T-cell (primary cell): Measurements from ENCODE around the gene PLAAT2. TPM values are rescaled to one million over a fixed set of nuclear protein-coding genes. Genes with fewer than 3 reads are reported as not detected.

Experiments
- ATAC-seq, 4 experiments: fragments of 200-7000 bp in 3 of 4; fragments of 150-1000 bp in 1 of 4; cut with Tn5 transposase; replicated peaks in 1 of 4; 1 replicate in 3 of 4; 2 replicates in 1 of 4; pipeline ENCODE4 v1.10.0; 2021; ENCODE audit warnings: moderate library complexity in 3 of 4, mild to moderate bottlenecking in 2 of 4, moderate number of reproducible peaks in 1 of 4
- CTCF ChIA-PET, 2 donors: fragments of 300-600 bp; sonication (Branson Sonifier 250); formaldehyde crosslinking; loops; one replicate each; lab custom pipeline; 2022; ENCODE audit warnings: antibody characterized with exemption in 2 of 2; lab: Charles Lee
- POLR2A ChIA-PET, 2 donors: fragments of 300-600 bp; sonication (Branson Sonifier 250); formaldehyde crosslinking; loops; one replicate each; lab custom pipeline; 2022; ENCODE audit warnings: antibody characterized with exemption in 2 of 2; lab: Charles Lee
- DNase-seq, 35 experiments: peaks; one replicate each; pipeline versions ENCODE4 v3.0.0 to v3.0.0-alpha.2; 2013 to 2023
- H3K27ac ChIP-seq: one replicate; pipeline ENCODE4 v1.5.1; 2013; ENCODE audit warnings: low read length
- H3K27me3 ChIP-seq, 2 experiments: replicated peaks in 1 of 2; 1 replicate in 1 of 2; 2 replicates in 1 of 2; pipeline versions ENCODE4 v1.6.1 to v1.7.0; 2013; ENCODE audit warnings: low read length in 1 of 2, mixed read lengths in 1 of 2; ENCODE audit not compliant: control insufficient read depth in 2 of 2, insufficient read depth in 2 of 2; ENCODE audit errors: extremely low read depth in 1 of 2
- H3K36me3 ChIP-seq, 2 donors: 1 replicate in 1 of 2; 2 replicates in 1 of 2; pipeline versions ENCODE4 v1.6.1 to v1.7.0; 2013; ENCODE audit warnings: low read length in 1 of 2; ENCODE audit not compliant: control insufficient read depth in 2 of 2, insufficient read depth in 1 of 2; ENCODE audit errors: extremely low read depth in 1 of 2
- H3K4me1 ChIP-seq, 2 experiments: 1 replicate in 1 of 2; 2 replicates in 1 of 2; pipeline versions ENCODE4 v1.6.1 to v1.7.0; 2013; ENCODE audit warnings: low read length in 2 of 2, mixed read lengths in 1 of 2; ENCODE audit not compliant: insufficient read depth in 2 of 2, control insufficient read depth in 1 of 2; ENCODE audit errors: extremely low read depth in 1 of 2
- H3K4me3 ChIP-seq, 2 donors: 1 replicate in 1 of 2; 2 replicates in 1 of 2; pipeline versions ENCODE4 v1.5.1 to v1.7.0; 2013; ENCODE audit warnings: mild to moderate bottlenecking in 2 of 2, low read length in 1 of 2, moderate library complexity in 1 of 2; ENCODE audit not compliant: control insufficient read depth in 1 of 2; ENCODE audit errors: extremely low read depth in 1 of 2
- H3K9me3 ChIP-seq: 2 replicates; pipeline ENCODE4 v1.7.0; 2013
- H3K27ac Mint-ChIP-seq, 2 donors: one replicate each; pipeline ENCODE4 v1.8.0; 2020 to 2021; ENCODE audit warnings: mild to moderate bottlenecking in 2 of 2, mixed read lengths in 2 of 2
- H3K27me3 Mint-ChIP-seq, 2 donors: one replicate each; pipeline ENCODE4 v1.8.0; 2021 to 2022; ENCODE audit warnings: mixed read lengths in 2 of 2
- H3K36me3 Mint-ChIP-seq: one replicate; pipeline ENCODE4 v1.8.0; 2021; ENCODE audit warnings: mixed read lengths
- H3K4me1 Mint-ChIP-seq, 3 donors: one replicate each; pipeline ENCODE4 v1.8.0; 2020 to 2022; ENCODE audit warnings: mixed read lengths in 3 of 3, mild to moderate bottlenecking in 1 of 3
- H3K4me3 Mint-ChIP-seq, 3 donors: one replicate each; pipeline ENCODE4 v1.8.0; 2020 to 2022; ENCODE audit warnings: mild to moderate bottlenecking in 3 of 3, mixed read lengths in 3 of 3, moderate library complexity in 3 of 3
- H3K9me3 Mint-ChIP-seq, 3 donors: one replicate each; pipeline ENCODE4 v1.8.0; 2020 to 2022; ENCODE audit warnings: mixed read lengths in 3 of 3
- WGBS: methylation state at CpG from one replicate; pipeline ENCODE4 v1.1.5; 2013; ENCODE audit warnings: missing lambda C conversion rate; ENCODE audit not compliant: insufficient coverage; 5-methylcytosine and 5-hydroxymethylcytosine counted together
- total RNA-seq, 35 experiments: library from RNA in 6 of 35; stranded (reverse) in 6 of 35; fragments of 120-200 nt in 1 of 35; gene quantifications; one replicate each; pipeline versions ENCODE4 v1.2.1 to v1.2.4 and lab custom pipeline; 2013 to 2026

PLAAT2 gene
- total RNA-seq, 5 donors from 2014 or later (not counting 1 experiment from before 2014, with no cell fraction given): 0.51 to 0.53 TPM; not detected in 3

DNA sequence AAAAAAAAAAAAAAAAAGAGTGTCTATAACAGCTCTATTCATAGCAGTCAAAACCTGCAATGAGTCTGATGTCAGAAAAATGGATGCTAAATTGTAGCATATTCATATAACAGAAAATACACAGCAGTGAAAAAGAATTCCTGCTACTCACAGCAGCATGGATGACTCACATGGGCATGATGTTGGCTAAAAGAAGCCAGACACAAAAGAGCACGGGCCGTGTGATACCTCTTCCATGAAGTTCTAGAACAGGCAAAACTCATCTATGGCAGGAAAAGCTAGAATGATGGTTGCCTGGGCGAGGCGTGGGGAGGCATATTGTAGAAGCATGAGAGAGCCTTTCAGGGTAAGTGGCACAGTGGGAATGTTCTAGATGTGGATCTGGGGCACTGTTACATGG, 32.1 kb upstream of the PLAAT2 start:
- Histone ChIP-seq H3K36me3 (no peaks in the 10 kb centered on the region), H3K4me1 (no peaks in the 10 kb centered on the region), H3K4me3 (no peak overlapping the region), H3K27ac (no peak overlapping the region), H3K9me3 (no peaks in the 10 kb centered on the region), H3K27me3 (no peaks in the 10 kb centered on the region)
- no peak overlapping the region for H3K4me3 Mint-ChIP-seq
- H3K9me3 Mint-ChIP-seq: no peaks in the 10 kb centered on the region
- H3K4me1 Mint-ChIP-seq: peaks cover 0 to 15% (median 0%) of the 10 kb centered on the region in 3 donors
- CTCF ChIA-PET: no interaction called here
- DNase-seq (no peak), ATAC-seq (no peak)
- no peak overlapping the region for H3K27ac Mint-ChIP-seq
- POLR2A ChIA-PET: no interaction called here
- 83% methylated on average over 2 of the region's 4 CpGs for WGBS
- peaks cover 14% of the 10 kb centered on the region for H3K36me3 Mint-ChIP-seq
- H3K27me3 Mint-ChIP-seq: no peaks in the 10 kb centered on the region

DNA sequence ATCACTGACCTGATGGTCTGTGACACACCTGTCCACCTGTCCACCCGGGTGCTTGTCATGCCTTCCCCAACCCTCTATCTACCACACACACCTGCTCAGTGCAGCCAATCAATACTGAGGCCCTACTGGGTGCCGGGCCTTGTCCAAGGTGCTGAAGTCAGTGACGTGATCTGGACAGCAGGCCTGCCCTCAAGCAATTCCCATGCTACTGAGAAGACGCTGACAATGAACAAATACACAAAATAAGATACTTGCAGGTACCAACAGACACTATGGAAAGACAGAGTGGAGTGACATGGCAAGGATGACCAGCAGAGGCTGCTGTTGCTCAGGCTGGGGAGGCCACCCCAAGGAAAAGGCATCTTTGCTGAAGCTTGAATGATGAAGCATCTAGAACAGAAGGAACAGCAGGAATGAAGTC, 29.8 kb upstream of the PLAAT2 start:
- no peaks in the 10 kb centered on the region for H3K9me3 ChIP-seq
- H3K4me1 ChIP-seq: no peaks in the 10 kb centered on the region
- no peak overlapping the region for H3K4me3 Mint-ChIP-seq
- H3K9me3 Mint-ChIP-seq: no peaks in the 10 kb centered on the region
- peaks cover 0 to 8% (median 0%) of the 10 kb centered on the region in 3 donors for H3K4me1 Mint-ChIP-seq
- no peak for DNase-seq
- H3K27ac Mint-ChIP-seq: no peak overlapping the region
- peaks cover 23% of the 10 kb centered on the region for H3K36me3 Mint-ChIP-seq
- no peak overlapping the region for H3K27ac ChIP-seq
- no peak overlapping the region for H3K4me3 ChIP-seq
- WGBS: 66% methylated on average over 2 of the region's 4 CpGs
- no peak for ATAC-seq
- ChIA-PET CTCF (interaction anchor here in 1 of 2 donors (0.5 kb wide), 1 partner anchor 69 kb away, joined by 7 read pairs; no protein-coding TSS in a partner anchor), POLR2A (no interaction called here)
- no peaks in the 10 kb centered on the region for H3K36me3 ChIP-seq
- H3K27me3 ChIP-seq: no peaks in the 10 kb centered on the region
- no peaks in the 10 kb centered on the region for H3K27me3 Mint-ChIP-seq

GRCh38 chr11:63590024-63590788, 27.0 kb upstream of the PLAAT2 start:
- no peaks in the 10 kb centered on the region for H3K27me3 Mint-ChIP-seq
- peaks cover 0 to 3% (median 0%) of the 10 kb centered on the region in 3 donors for H3K9me3 Mint-ChIP-seq
- WGBS: 94% methylated on average over 15 of the region's 18 CpGs
- no peaks in the 10 kb centered on the region for H3K4me1 ChIP-seq
- POLR2A ChIA-PET: no interaction called here
- no peak overlapping the region for H3K27ac Mint-ChIP-seq
- ATAC-seq: no peak
- H3K36me3 Mint-ChIP-seq: peaks cover 31% of the 10 kb centered on the region
- H3K4me3 ChIP-seq: no peak overlapping the region
- no peak overlapping the region for H3K4me3 Mint-ChIP-seq
- no peaks in the 10 kb centered on the region for H3K36me3 ChIP-seq
- no peaks in the 10 kb centered on the region for H3K27me3 ChIP-seq
- H3K27ac ChIP-seq: no peak overlapping the region
- DNase-seq: no peak
- no peaks in the 10 kb centered on the region for H3K9me3 ChIP-seq
- CTCF ChIA-PET: no interaction called here
- peaks cover 0 to 8% (median 0%) of the 10 kb centered on the region in 3 donors for H3K4me1 Mint-ChIP-seq

GRCh38 chr11:63589000-63589399, 25.8 kb upstream of the PLAAT2 start:
- H3K27ac Mint-ChIP-seq: no peak overlapping the region
- H3K27me3 Mint-ChIP-seq: no peaks in the 10 kb centered on the region
- Histone ChIP-seq H3K27ac (no peak overlapping the region), H3K4me1 (no peaks in the 10 kb centered on the region), H3K9me3 (no peaks in the 10 kb centered on the region), H3K36me3 (no peaks in the 10 kb centered on the region), H3K27me3 (no peaks in the 10 kb centered on the region), H3K4me3 (no peak overlapping the region)
- DNase-seq (no peak), ATAC-seq (no peak)
- ChIA-PET POLR2A (no interaction called here), CTCF (no interaction called here)
- peaks cover 0 to 8% (median 0%) of the 10 kb centered on the region in 3 donors for H3K4me1 Mint-ChIP-seq
- no CpG with 5 or more reads among the region's 3 CpGs for WGBS
- peaks cover 28% of the 10 kb centered on the region for H3K36me3 Mint-ChIP-seq
- peaks cover 0 to 3% (median 0%) of the 10 kb centered on the region in 3 donors for H3K9me3 Mint-ChIP-seq
- H3K4me3 Mint-ChIP-seq: no peak overlapping the region

DNA sequence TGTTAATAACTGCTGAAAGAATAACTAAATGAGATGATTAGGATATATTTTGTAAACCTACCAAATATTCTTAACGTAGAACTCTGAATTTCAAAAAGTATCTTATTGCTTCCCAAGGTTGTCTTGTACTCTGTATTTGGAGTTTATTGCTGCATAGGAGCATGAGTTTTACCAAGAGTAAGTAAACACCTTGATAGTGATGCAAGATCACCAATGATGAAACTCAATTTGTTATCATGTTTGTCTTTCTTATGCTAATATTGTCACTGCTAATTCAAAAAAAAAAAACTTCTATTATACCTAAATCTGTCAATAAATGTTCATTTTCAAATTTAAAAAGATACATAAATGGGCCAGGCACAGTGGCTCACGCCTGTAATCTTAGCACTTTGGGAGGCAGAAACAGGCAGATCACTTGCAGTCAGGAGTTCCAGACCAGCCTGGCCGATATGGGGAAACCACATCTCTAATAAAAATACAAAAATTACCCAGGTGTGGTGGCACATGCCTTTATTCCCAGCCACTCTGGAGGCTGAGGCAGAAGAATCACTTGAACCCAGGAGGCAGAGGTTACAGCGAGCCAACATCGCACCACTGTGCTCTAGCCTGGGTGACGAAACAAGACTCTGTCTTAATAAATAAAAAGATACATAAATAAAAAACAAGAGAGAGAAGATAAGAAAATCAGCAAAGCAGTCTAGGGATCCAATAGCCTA, 23.4 kb upstream of the PLAAT2 start:
- CTCF ChIA-PET: no interaction called here
- H3K9me3 ChIP-seq: no peaks in the 10 kb centered on the region

DNA sequence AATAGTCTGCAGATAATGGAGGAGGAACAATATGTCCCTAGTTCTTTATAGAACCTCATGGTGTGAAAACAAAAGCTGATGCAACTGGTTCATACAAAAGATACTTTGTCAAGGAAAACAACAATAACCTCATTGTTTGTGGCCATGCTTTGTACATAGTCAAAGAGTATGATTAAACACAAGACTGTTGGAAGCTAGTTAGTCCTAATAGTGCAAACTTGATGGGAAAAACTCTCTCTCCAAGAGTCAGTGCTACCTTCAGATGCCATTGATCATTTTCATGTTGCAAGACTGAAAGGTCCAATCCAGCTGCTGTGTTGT, 20.1 kb upstream of the PLAAT2 start:
- Mint-ChIP-seq H3K27me3 (no peaks in the 10 kb centered on the region), H3K27ac (peak overlapping the region; percentile 47 to 59), H3K4me3 (no peak overlapping the region), H3K36me3 (peaks cover 27% of the 10 kb centered on the region), H3K9me3 (peaks cover 13 to 25% (median 13%) of the 10 kb centered on the region in 3 donors), H3K4me1 (peaks cover 12 to 20% (median 17%) of the 10 kb centered on the region in 3 donors)
- DNase-seq (no peak), ATAC-seq (no peak)
- Histone ChIP-seq H3K4me1 (peaks cover 2 to 12% of the 10 kb centered on the region in 2 experiments), H3K27ac (peak overlapping the region; percentile 35), H3K4me3 (no peak overlapping the region), H3K36me3 (no peaks in the 10 kb centered on the region), H3K9me3 (no peaks in the 10 kb centered on the region), H3K27me3 (no peaks in the 10 kb centered on the region)
- ChIA-PET POLR2A (interaction anchor here (0.6 to 1.0 kb wide), 2 partner anchors 47 kb away, joined by 3 to 4 read pairs; partner anchors contain the start of gene PLAAT4 (in 1 of the 2)), CTCF (no interaction called here)

More for the DNA sequence above, 23.4 kb upstream of the PLAAT2 start:
- Mint-ChIP-seq H3K36me3 (peaks cover 25% of the 10 kb centered on the region), H3K9me3 (peaks cover 6 to 10% (median 7%) of the 10 kb centered on the region in 3 donors), H3K4me1 (peaks cover 12 to 20% (median 17%) of the 10 kb centered on the region in 3 donors), H3K27me3 (no peaks in the 10 kb centered on the region), H3K27ac (no peak overlapping the region), H3K4me3 (no peak overlapping the region)
- H3K27me3 ChIP-seq: no peaks in the 10 kb centered on the region
- no peak overlapping the region for H3K27ac ChIP-seq
- H3K4me1 ChIP-seq: peaks cover 2 to 12% of the 10 kb centered on the region in 2 experiments
- no peak overlapping the region for H3K4me3 ChIP-seq
- DNase-seq (no peak), ATAC-seq (no peak)
- 100% methylated on average over 1 of the region's 6 CpGs for WGBS
- POLR2A ChIA-PET: no interaction called here
- H3K36me3 ChIP-seq: no peaks in the 10 kb centered on the region
